CD4-positive, CD25-positive, alpha-beta regulatory T cell (primary cell): ENCODE data around the gene PELO. TPM values are rescaled to one million over a fixed set of nuclear protein-coding genes. Genes with fewer than 3 reads are reported as not detected.

ENCODE experiments used
- ATAC-seq, 2 donors: fragments of 150-1000 bp; cut with Tn5 transposase; one replicate each; pipeline ENCODE4 v1.10.0; 2021; ENCODE audit warnings: low read depth in 2 of 2, moderate number of reproducible peaks in 2 of 2, moderate library complexity in 1 of 2
- DNase-seq, 3 donors: peaks; one replicate each; pipeline versions ENCODE4 v3.0.0 to v3.0.0-alpha.2; 2012 to 2022; ENCODE audit warnings: mixed read lengths in 1 of 3
- H3K27ac ChIP-seq: one replicate; pipeline ENCODE4 v1.7.0; 2013; ENCODE audit warnings: mild to moderate bottlenecking, low read length; ENCODE audit not compliant: insufficient read depth, poor library complexity, severe bottlenecking
- H3K27me3 ChIP-seq: one replicate; pipeline ENCODE4 v1.7.0; 2013; ENCODE audit warnings: low read length; ENCODE audit not compliant: control insufficient read depth, insufficient read depth
- H3K36me3 ChIP-seq: one replicate; pipeline ENCODE4 v1.7.0; 2013; ENCODE audit warnings: mild to moderate bottlenecking, low read length, moderate library complexity; ENCODE audit not compliant: control insufficient read depth, insufficient read depth
- H3K4me1 ChIP-seq: 2 replicates; pipeline ENCODE4 v1.7.0; 2013; ENCODE audit warnings: mild to moderate bottlenecking, low read length; ENCODE audit not compliant: insufficient read depth, control insufficient read depth, poor library complexity, severe bottlenecking
- H3K4me3 ChIP-seq: one replicate; pipeline ENCODE4 v1.7.0; 2013; ENCODE audit warnings: low read depth, mild to moderate bottlenecking, low read length, moderate library complexity
- H3K9me3 ChIP-seq, 2 experiments: 1 replicate in 1 of 2; 2 replicates in 1 of 2; pipeline ENCODE4 v1.7.0; 2013; ENCODE audit warnings: low read length in 2 of 2, mild to moderate bottlenecking in 1 of 2, moderate library complexity in 1 of 2; ENCODE audit not compliant: control insufficient read depth in 2 of 2
- H3K27ac Mint-ChIP-seq, 3 donors: one replicate each; pipeline ENCODE4 v1.8.0; 2020 to 2022; ENCODE audit warnings: mild to moderate bottlenecking in 3 of 3, mixed read lengths in 3 of 3, moderate library complexity in 2 of 3
- H3K27me3 Mint-ChIP-seq: one replicate; pipeline ENCODE4 v1.8.0; 2022; ENCODE audit warnings: mild to moderate bottlenecking, mixed read lengths
- H3K36me3 Mint-ChIP-seq: one replicate; pipeline ENCODE4 v1.8.0; 2020; ENCODE audit warnings: mixed read lengths
- H3K4me1 Mint-ChIP-seq, 4 donors: one replicate each; pipeline ENCODE4 v1.8.0; 2020 to 2022; ENCODE audit warnings: mixed read lengths in 4 of 4, mild to moderate bottlenecking in 1 of 4
- H3K4me3 Mint-ChIP-seq, 4 donors: one replicate each; pipeline ENCODE4 v1.8.0; 2020 to 2022; ENCODE audit warnings: mild to moderate bottlenecking in 4 of 4, mixed read lengths in 4 of 4, moderate library complexity in 3 of 4
- H3K9me3 Mint-ChIP-seq, 7 donors: one replicate each; pipeline ENCODE4 v1.8.0; 2020 to 2022; ENCODE audit warnings: mixed read lengths in 7 of 7, mild to moderate bottlenecking in 3 of 7, moderate library complexity in 2 of 7
- polyA plus RNA-seq, 4 donors: library from polyadenylated mRNA; unstranded; fragments of 300-500 nt; fragmentation: Illumina TruSeq; gene quantifications; one replicate each; pipeline ENCODE4 v1.2.3, GENCODE V29; 2021
- total RNA-seq: library from RNA; stranded (reverse); gene quantifications from one replicate; pipeline ENCODE4 v1.2.3, GENCODE V29; 2022

Gene PELO
- total and polyA plus RNA-seq, 5 donors from 2014 or later = 3.8 to 6.1 (median 4.3) TPM

- H3K9me3 Mint-ChIP-seq = peaks cover 0 to 2% (median 0%) of the 10 kb centered on the region in 7 donors
- H3K4me3 Mint-ChIP-seq = no peak overlapping the region
- no peaks in the 10 kb centered on the region for H3K4me1 Mint-ChIP-seq
- peaks cover 30% of the 10 kb centered on the region for H3K27me3 Mint-ChIP-seq
- no peaks in the 10 kb centered on the region for H3K36me3 Mint-ChIP-seq
- no peak overlapping the region for H3K4me3 ChIP-seq
- no peaks in the 10 kb centered on the region for H3K4me1 ChIP-seq
- no peak for DNase-seq
- H3K9me3 ChIP-seq = no peaks in the 10 kb centered on the region
- no peaks in the 10 kb centered on the region for H3K36me3 ChIP-seq
- no peak for ATAC-seq
- no peak overlapping the region for H3K27ac Mint-ChIP-seq
- H3K27me3 ChIP-seq = no peaks in the 10 kb centered on the region
- no peak overlapping the region for H3K27ac ChIP-seq
These were observed 49.4 kb downstream of the PELO start for GRCh38 chr5:52837068-52837467.

Other genes with a start within 250 kb of the PELO start
- 0.37 TPM for gene ITGA1, start within 50 bp of the PELO start, total RNA-seq
- not detected for gene ITGA1, start within 50 bp of the PELO start, polyA plus RNA-seq
- gene ITGA2, start 201.4 kb downstream of the PELO start, total RNA-seq = 0.42 TPM
- under 1 TPM; 0.03 to 0.29 (median 0.06) TPM for gene ITGA2, start 201.4 kb downstream of the PELO start, polyA plus RNA-seq